ENCODE results near the gene DTD1.
"Not testable (repeated sequence)": the region's sequence is repeated elsewhere in the genome, so short reads cannot be mapped to it uniquely, and the experiment has no call there.

The DTD1 gene

GRCh38 chr20:18737140-18737539 lies 149.3 kb downstream of the DTD1 start:
- no peak for DNase-seq (ENCODE audit: extremely low read depth in 1 of 2, low read depth in 1 of 2)

GRCh38 chr20:18738055-18738454 lies 150.2 kb downstream of the DTD1 start:
- no peak for DNase-seq (ENCODE audit: extremely low read depth in 1 of 2, low read depth in 1 of 2)

DNA sequence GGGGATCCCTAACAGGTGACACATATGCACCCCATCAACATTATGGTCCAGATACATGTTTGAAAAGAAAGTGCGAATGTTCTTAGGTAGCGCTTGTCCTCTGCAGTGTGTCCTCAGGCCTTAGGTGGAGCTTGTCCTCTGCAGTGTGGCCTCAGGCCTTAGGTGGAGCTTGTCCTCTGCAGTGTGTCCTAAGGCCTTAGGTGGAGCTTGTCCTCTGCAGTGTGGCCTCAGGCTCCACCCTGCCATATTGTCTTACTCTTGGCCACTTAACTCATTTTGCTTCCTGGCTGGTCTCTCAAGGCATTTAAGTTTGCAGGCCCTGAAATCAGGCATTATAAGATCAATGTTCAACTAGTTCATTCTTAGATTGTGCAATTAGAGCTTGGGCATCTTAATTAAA lies 151.0 kb downstream of the DTD1 start:
- no peak for DNase-seq (ENCODE audit: extremely low read depth in 1 of 2, low read depth in 1 of 2)

- no peak for DNase-seq (ENCODE audit: extremely low read depth in 1 of 2, low read depth in 1 of 2)
Measured at GRCh38 chr20:18739751-18740166, 151.9 kb downstream of the DTD1 start.

- no peak for DNase-seq (ENCODE audit: extremely low read depth in 1 of 2, low read depth in 1 of 2)
Measured at GRCh38 chr20:18740726-18741125, 152.9 kb downstream of the DTD1 start.

- no peak for DNase-seq (ENCODE audit: extremely low read depth in 1 of 2, low read depth in 1 of 2)
Measured at GRCh38 chr20:18742841-18743240, 155.0 kb downstream of the DTD1 start.

DNA sequence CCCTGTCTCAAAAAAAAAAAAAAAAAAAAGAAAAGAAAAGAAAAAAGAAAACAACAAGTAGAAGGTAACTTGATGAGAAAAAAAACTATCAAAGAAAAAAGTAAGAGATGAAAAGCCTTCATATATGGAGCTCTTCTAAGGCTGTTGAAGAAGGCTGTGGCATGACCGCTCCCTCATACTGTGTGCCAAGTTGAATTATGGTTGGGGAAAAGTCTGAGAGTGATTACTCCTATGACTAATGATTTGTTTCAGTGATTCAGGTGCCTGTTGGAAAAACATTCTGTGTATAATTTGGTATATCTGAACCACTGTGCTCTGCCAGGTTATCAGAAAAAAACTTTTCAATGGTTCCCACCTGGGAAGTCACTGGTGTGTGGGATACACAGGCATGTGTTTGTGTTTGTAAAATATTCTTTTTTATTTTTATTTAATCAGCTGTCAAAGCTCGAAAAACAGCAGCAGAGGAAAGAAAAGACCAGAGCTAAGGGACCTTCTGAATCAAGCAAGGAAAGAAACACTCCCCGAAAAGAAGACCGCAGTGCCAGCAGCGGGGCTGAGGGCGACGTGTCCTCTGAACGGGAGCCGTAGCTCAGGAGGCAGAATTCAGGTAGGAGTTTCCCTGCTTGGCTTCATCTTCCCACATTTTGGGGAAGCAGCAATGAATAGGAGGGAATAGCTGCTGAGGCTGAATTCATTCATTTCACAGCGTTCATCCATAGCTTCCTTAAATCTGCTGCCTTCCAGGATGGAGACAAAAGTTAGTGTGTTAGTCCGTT lies 156.0 kb downstream of the DTD1 start:
- DNase-seq (ENCODE audit: extremely low read depth in 1 of 2, low read depth in 1 of 2): no peak

DNA sequence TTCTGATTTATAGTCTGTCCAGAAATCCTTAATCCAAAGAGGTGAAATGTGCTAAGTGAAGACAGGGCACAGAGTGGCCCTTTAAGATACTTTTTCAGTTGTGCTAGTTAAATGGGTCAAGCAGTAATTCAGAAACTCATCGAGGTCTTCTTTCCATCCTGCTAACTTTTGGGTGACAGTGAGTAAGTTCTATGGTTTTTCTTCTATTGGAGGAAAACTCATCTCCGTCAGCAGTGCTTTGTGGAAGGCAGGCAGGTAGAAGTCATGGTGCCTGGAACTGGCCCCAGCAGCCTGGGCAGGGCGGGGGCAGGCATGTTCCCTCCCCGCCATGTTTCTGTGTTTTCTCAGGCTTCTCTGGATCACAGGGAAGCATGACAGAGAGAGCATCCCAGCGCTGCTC lies 159.2 kb downstream of the DTD1 start:
- no peak for DNase-seq (ENCODE audit: extremely low read depth in 1 of 2, low read depth in 1 of 2)

DNA sequence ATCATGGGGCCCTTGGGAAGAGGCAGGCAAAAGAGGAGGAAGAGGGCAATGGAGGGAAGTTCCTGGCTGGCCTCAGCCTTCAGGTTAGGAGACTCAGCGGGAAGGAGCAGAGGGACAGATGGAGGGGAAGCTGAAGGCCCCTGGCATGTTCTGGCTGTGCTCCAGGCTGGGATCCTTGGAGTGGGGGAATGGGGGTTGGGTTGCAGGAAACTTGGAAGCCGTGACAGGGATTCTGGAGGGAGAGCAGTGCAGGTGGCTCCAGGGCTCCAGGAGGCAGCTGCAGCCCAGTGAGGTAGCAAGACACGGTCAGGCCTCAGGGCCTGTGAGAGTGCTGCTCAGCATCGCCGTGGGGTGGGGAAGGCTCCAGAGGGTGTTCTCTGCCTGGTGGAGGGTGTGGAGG lies 161.1 kb downstream of the DTD1 start:
- no peak for DNase-seq (ENCODE audit: extremely low read depth in 1 of 2, low read depth in 1 of 2)

DNA sequence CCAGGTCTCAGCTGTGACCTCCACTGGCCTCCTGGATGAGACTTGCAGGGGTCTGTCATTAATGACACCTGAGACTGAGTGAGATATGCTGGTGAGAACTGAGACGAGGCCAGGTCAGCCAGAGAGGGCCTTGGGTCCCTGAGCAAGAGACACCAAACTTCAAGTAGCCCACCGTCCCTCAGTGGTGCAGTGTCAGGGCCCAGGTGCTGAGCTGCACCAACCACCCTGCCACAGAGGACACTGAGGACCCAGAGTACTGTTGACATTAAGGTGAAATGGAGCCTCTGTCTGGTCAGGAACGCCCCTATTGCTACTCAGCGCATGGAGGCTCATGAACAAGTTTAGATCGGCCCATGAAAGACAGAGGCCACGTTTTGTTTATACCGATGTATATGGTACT lies 161.7 kb downstream of the DTD1 start:
- no peak for DNase-seq (ENCODE audit: extremely low read depth in 1 of 2, low read depth in 1 of 2)

- DNase-seq (ENCODE audit: extremely low read depth in 1 of 2, low read depth in 1 of 2): no peak
Measured at GRCh38 chr20:18750735-18751134, 162.9 kb downstream of the DTD1 start.

DNA sequence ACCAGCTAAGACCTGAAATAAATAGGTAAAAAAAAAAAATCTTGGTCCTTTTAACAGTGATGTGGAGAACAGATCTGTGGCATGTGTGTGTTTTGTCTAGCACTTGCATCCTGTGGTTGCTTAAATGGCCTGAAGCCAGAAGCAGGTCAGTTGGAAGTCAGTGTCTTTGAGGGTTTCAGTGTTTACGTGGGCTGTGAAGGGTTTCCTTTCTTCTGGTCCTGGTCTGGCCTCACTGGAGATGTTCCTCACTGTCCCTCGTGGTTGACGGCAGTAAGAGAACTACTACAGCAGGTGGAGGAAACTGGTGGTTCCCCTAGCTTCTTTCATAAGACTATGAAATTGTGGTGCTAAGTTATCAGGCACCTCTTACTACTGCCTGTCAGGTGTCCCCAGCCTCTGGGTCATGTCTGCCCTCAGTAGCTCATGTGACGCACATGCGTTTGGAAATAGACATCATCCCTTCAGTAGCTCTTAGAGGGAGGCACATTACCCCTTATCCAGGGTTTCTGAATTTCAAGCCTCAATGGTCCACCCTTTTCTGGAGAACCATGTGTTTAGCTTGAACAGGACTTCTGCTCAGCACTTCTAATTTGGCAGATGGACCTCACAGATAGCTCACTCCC lies 166.3 kb downstream of the DTD1 start:
- DNase-seq (ENCODE audit: extremely low read depth in 1 of 2, low read depth in 1 of 2): no peak

DNA sequence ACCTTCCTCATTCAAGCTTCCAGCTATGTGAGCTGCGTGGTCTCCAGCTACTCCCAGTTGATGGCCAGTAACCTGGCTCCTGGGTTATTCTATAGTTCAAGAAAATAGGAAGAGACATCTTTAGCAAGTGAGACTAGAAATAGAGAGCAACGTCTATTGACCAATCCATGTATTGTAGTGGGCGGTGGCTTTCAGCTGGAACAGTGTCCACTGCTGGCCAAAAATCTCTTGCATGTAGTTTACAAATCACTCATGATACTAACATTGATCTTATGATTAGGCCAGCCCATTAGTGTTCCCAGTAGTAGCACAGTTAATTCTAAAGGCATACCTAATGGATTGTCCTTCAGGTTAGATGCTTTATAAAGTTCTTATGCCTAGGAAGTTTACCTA lies 166.8 kb downstream of the DTD1 start:
- DNase-seq (ENCODE audit: extremely low read depth in 1 of 2, low read depth in 1 of 2): no peak

DNA sequence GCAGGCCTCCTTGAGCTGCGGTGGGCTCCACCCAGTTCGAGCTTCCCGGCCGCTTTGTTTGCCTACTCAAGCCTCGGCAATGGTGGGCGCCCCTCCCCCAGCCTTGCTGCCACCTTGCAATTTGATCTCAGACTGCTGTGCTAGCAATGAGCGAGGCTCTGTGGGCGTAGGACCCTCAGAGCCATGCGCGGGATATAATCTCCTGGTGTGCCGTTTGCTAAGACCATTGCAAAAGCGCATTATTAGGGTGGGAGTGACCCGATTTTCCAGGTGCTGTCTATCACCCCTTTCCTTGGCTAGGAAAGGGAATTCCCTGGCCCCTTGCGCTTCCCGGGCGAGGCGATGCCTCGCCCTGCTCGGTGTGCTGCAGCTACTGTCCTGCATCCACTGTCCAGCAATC lies 173.0 kb downstream of the DTD1 start:
- not testable (repeated sequence) for DNase-seq (ENCODE audit: extremely low read depth in 1 of 2, low read depth in 1 of 2)

- no peak for DNase-seq (ENCODE audit: extremely low read depth in 1 of 2, low read depth in 1 of 2)
Measured at GRCh38 chr20:18767676-18768075, 179.8 kb downstream of the DTD1 start.

- no peak for DNase-seq (ENCODE audit: extremely low read depth in 1 of 2, low read depth in 1 of 2)
Measured at GRCh38 chr20:18773566-18773965, 185.7 kb downstream of the DTD1 start.

- no peak for DNase-seq (ENCODE audit: extremely low read depth in 1 of 2, low read depth in 1 of 2)
Measured at GRCh38 chr20:18774207-18774606, 186.4 kb downstream of the DTD1 start.

DNA sequence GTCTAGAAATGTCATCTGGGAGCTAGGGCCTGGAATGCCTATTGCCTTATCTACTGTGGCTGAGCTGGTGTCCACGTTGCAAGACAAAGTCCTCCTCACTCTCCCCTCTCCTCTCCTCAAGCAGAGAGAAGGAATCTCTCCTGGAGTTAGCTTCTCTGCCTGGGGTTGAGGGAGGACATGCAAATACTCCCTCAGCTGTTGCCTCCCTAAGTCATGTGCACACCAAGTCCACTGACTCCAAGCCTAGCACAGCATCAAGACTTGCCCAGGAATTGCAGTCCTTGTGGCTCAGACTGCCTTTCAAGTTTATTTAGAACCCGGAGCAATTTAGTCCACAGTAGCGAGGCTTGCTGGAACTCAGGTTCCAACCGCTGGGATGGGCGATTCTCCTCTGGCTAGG lies 187.8 kb downstream of the DTD1 start:
- no peak for DNase-seq (ENCODE audit: extremely low read depth in 1 of 2, low read depth in 1 of 2)

- DNase-seq (ENCODE audit: extremely low read depth in 1 of 2, low read depth in 1 of 2): no peak
Measured at GRCh38 chr20:18778690-18779392, 191.0 kb downstream of the DTD1 start.

GRCh38 chr20:18780385-18781130 lies 192.7 kb downstream of the DTD1 start:
- no peak for DNase-seq (ENCODE audit: extremely low read depth in 1 of 2, low read depth in 1 of 2)

GRCh38 chr20:18781509-18781908 lies 193.7 kb downstream of the DTD1 start:
- no peak for DNase-seq (ENCODE audit: extremely low read depth in 1 of 2, low read depth in 1 of 2)
